Hepatocyte (in vitro differentiated cells): ENCODE data around the gene GALNT14. TPM values are rescaled to one million over a fixed set of nuclear protein-coding genes. Genes with fewer than 3 reads are reported as not detected.
"Not testable (repeated sequence)": the region's sequence is repeated elsewhere in the genome, so short reads cannot be mapped to it uniquely, and the experiment has no call there.

ENCODE experiments used
- DNase-seq: peaks from one replicate; pipeline ENCODE4 v3.0.0-alpha.2; 2016; ENCODE audit warnings: low spot score
- H2AFZ ChIP-seq: fragments of 200-600 bp; sonication (generic); 2 replicates; pipeline ENCODE4 v1.6.0; 2016; ENCODE audit warnings: antibody characterized with exemption, mild to moderate bottlenecking
- H3K27ac ChIP-seq: fragments of 200-600 bp; sonication (generic); 2 replicates; pipeline ENCODE4 v1.5.1; 2016; ENCODE audit warnings: mild to moderate bottlenecking
- H3K27me3 ChIP-seq: fragments of 200-600 bp; sonication (generic); 2 replicates; pipeline ENCODE4 v1.6.1; 2016
- H3K36me3 ChIP-seq: fragments of 200-600 bp; sonication (generic); replicated peaks from 2 replicates; pipeline ENCODE4 v1.5.1; 2016; ENCODE audit warnings: low read depth; ENCODE audit not compliant: insufficient read depth
- H3K4me1 ChIP-seq: fragments of 200-600 bp; sonication (generic); 2 replicates; pipeline ENCODE4 v1.5.1; 2016; ENCODE audit warnings: mild to moderate bottlenecking, moderate library complexity; ENCODE audit not compliant: insufficient read depth
- H3K4me2 ChIP-seq: fragments of 200-600 bp; sonication (generic); 2 replicates; pipeline ENCODE4 v1.6.0; 2016
- H3K4me3 ChIP-seq: fragments of 200-600 bp; sonication (generic); 2 replicates; pipeline ENCODE4 v1.5.1; 2016; ENCODE audit warnings: mild to moderate bottlenecking
- H3K79me2 ChIP-seq: fragments of 200-600 bp; sonication (generic); 2 replicates; pipeline ENCODE4 v1.6.0; 2017; ENCODE audit warnings: mild to moderate bottlenecking
- H3K9me2 ChIP-seq: fragments of 200-600 bp; sonication (generic); replicated peaks from 2 replicates; pipeline ENCODE4 v1.6.0; 2017; ENCODE audit warnings: mild to moderate bottlenecking; ENCODE audit not compliant: insufficient read depth
- H3K9me3 ChIP-seq: fragments of 200-600 bp; sonication (generic); 2 replicates; pipeline ENCODE4 v1.5.1; 2016; ENCODE audit warnings: low read depth, mild to moderate bottlenecking
- H4K20me1 ChIP-seq: fragments of 200-600 bp; sonication (generic); 2 replicates; pipeline ENCODE4 v1.6.0; 2016; ENCODE audit warnings: mild to moderate bottlenecking; ENCODE audit not compliant: insufficient read depth, poor library complexity, severe bottlenecking
- CTCF ChIP-seq: fragments of 200-600 bp; sonication (generic); IDR thresholded peaks from 2 replicates; pipeline ENCODE4 v1.5.1; 2016; ENCODE audit warnings: antibody characterized with exemption, mild to moderate bottlenecking; ENCODE audit not compliant: poor library complexity
- EZH2 ChIP-seq: fragments of 200-600 bp; sonication (generic); IDR thresholded peaks from 2 replicates; pipeline ENCODE4 v1.6.1; 2016; ENCODE audit warnings: antibody characterized with exemption, mild to moderate bottlenecking, borderline replicate concordance
- EZH2phosphoT487 ChIP-seq: fragments of 200-600 bp; sonication (generic); IDR thresholded peaks from one replicate; pipeline ENCODE4 v1.6.1; 2018; ENCODE audit warnings: antibody characterized with exemption, mild to moderate bottlenecking, low read depth, moderate library complexity; ENCODE audit not compliant: unreplicated experiment, severe bottlenecking
- WGBS: methylation state at CpG from one replicate; pipeline ENCODE4 v1.1.6; 2016; ENCODE audit warnings: low lambda C conversion rate; ENCODE audit errors: missing lambda C conversion rate; 5-methylcytosine and 5-hydroxymethylcytosine counted together
- polyA plus RNA-seq: library from polyadenylated mRNA; unstranded; fragments of >200 nt; fragmentation: Nextera tagmentation; extraction: Ambion mirVana; gene quantifications from 2 replicates; pipeline ENCODE4 v1.2.1, GENCODE V29; 2016
- total RNA-seq: library from RNA; depleted of rRNA; stranded (reverse); fragments of >200 nt; gene quantifications from 2 replicates; pipeline ENCODE4 v1.2.3, GENCODE V29; 2014

Gene GALNT14
- total and polyA plus RNA-seq, 2 experiments from 2014 or later = 2.2 to 2.9 TPM

GRCh38 chr2:30912056-30912455, 226.2 kb downstream of the GALNT14 start:
- Histone ChIP-seq H3K36me3 (no peaks in the 10 kb centered on the region), H3K9me2 (no peaks in the 10 kb centered on the region), H3K9me3 (no peaks in the 10 kb centered on the region), H3K79me2 (no peaks in the 10 kb centered on the region), H3K4me3 (no peak overlapping the region), H3K4me2 (no peak overlapping the region), H4K20me1 (no peaks in the 10 kb centered on the region), H3K27me3 (no peaks in the 10 kb centered on the region), H2AFZ (no peak overlapping the region), H3K27ac (no peak overlapping the region), H3K4me1 (no peaks in the 10 kb centered on the region)
- 87% methylated on average over 5 of the region's 5 CpGs for WGBS
- DNase-seq = no peak
- no peak for TF ChIP-seq EZH2phosphoT487
- no peak for TF ChIP-seq EZH2
- no peak for TF ChIP-seq CTCF

- Histone ChIP-seq H3K4me2 (no peak overlapping the region), H3K79me2 (no peaks in the 10 kb centered on the region), H3K27me3 (no peaks in the 10 kb centered on the region), H2AFZ (no peak overlapping the region), H3K4me3 (no peak overlapping the region), H4K20me1 (no peaks in the 10 kb centered on the region), H3K9me2 (no peaks in the 10 kb centered on the region), H3K36me3 (no peaks in the 10 kb centered on the region), H3K4me1 (no peaks in the 10 kb centered on the region), H3K27ac (no peak overlapping the region), H3K9me3 (no peaks in the 10 kb centered on the region)
- TF ChIP-seq EZH2phosphoT487 = no peak
- no peak for TF ChIP-seq CTCF
- TF ChIP-seq EZH2 = no peak
- 90% methylated on average over 9 of the region's 9 CpGs for WGBS
- DNase-seq = no peak
Measured at GRCh38 chr2:30911327-30911726, 226.9 kb downstream of the GALNT14 start.

GRCh38 chr2:30910686-30911085, 227.6 kb downstream of the GALNT14 start:
- WGBS = 88% methylated on average over 7 of the region's 7 CpGs
- Histone ChIP-seq H3K27ac (no peak overlapping the region), H3K4me3 (no peak overlapping the region), H3K79me2 (no peaks in the 10 kb centered on the region), H2AFZ (no peak overlapping the region), H3K9me2 (no peaks in the 10 kb centered on the region), H3K9me3 (no peaks in the 10 kb centered on the region), H3K36me3 (no peaks in the 10 kb centered on the region), H3K27me3 (no peaks in the 10 kb centered on the region), H3K4me1 (no peaks in the 10 kb centered on the region), H3K4me2 (no peak overlapping the region), H4K20me1 (no peaks in the 10 kb centered on the region)
- TF ChIP-seq EZH2 = no peak
- no peak for TF ChIP-seq EZH2phosphoT487
- no peak for TF ChIP-seq CTCF
- DNase-seq = no peak

GRCh38 chr2:30904437-30904836, 233.8 kb downstream of the GALNT14 start:
- not testable (repeated sequence) for DNase-seq, H3K4me2 ChIP-seq, H3K36me3 ChIP-seq, H3K27ac ChIP-seq, H3K4me1 ChIP-seq, H2AFZ ChIP-seq, H3K79me2 ChIP-seq, H3K27me3 ChIP-seq, H3K9me2 ChIP-seq, H3K4me3 ChIP-seq, H3K9me3 ChIP-seq, H4K20me1 ChIP-seq
- WGBS = 59% methylated on average over 14 of the region's 14 CpGs
